Loucy (cell line): Measurements from ENCODE around the gene MYO18B.

Experiments used
- H2AFZ ChIP-seq: fragments of 200-600 bp; sonication (generic); 2 replicates; pipeline ENCODE4 v1.6.0; 2016; ENCODE audit warnings: antibody characterized with exemption, mild to moderate bottlenecking, low read length, moderate library complexity
- H3F3A ChIP-seq: fragments of 200-600 bp; 2 replicates; pipeline ENCODE4 v1.6.0; 2016; ENCODE audit warnings: antibody characterized with exemption, low read depth, mild to moderate bottlenecking
- H3K27me3 ChIP-seq: fragments of 200-600 bp; sonication (generic); 2 replicates; pipeline ENCODE4 v1.6.1; 2014; ENCODE audit warnings: low read length, mild to moderate bottlenecking; ENCODE audit not compliant: insufficient read depth, poor library complexity, severe bottlenecking
- H3K36me3 ChIP-seq: fragments of 200-600 bp; sonication (generic); 2 replicates; pipeline ENCODE4 v1.6.1; 2016; ENCODE audit warnings: low read length; ENCODE audit not compliant: insufficient read depth
- H3K4me1 ChIP-seq: fragments of 200-600 bp; sonication (generic); 2 replicates; pipeline ENCODE4 v1.5.1; 2014; ENCODE audit warnings: low read length, mild to moderate bottlenecking; ENCODE audit not compliant: insufficient read depth, poor library complexity, severe bottlenecking
- H3K4me2 ChIP-seq: fragments of 200-600 bp; sonication (generic); 2 replicates; pipeline ENCODE4 v1.6.0; 2014; ENCODE audit warnings: antibody characterized with exemption, low read length, low read depth, mild to moderate bottlenecking; ENCODE audit not compliant: poor library complexity, severe bottlenecking
- H3K4me3 ChIP-seq: fragments of 200-600 bp; sonication (generic); 2 replicates; pipeline ENCODE4 v1.5.1; 2014; ENCODE audit warnings: low read length, mild to moderate bottlenecking, mixed read lengths; ENCODE audit not compliant: poor library complexity, severe bottlenecking
- H3K79me2 ChIP-seq: fragments of 200-600 bp; sonication (generic); 2 replicates; pipeline ENCODE4 v1.6.1; 2014; ENCODE audit warnings: low read length; ENCODE audit not compliant: insufficient read depth
- H3K9ac ChIP-seq: fragments of 200-600 bp; sonication (generic); 2 replicates; pipeline ENCODE4 v1.6.0; 2014; ENCODE audit warnings: mild to moderate bottlenecking, low read depth, low read length, moderate library complexity; ENCODE audit not compliant: poor library complexity, severe bottlenecking
- H3K9me2 ChIP-seq: fragments of 200-600 bp; sonication (generic); replicated peaks from 2 replicates; pipeline ENCODE4 v1.6.1; 2016; ENCODE audit warnings: low read depth, low read length, mixed read lengths
- H3K9me3 ChIP-seq: fragments of 200-600 bp; sonication (generic); 2 replicates; pipeline ENCODE4 v1.6.1; 2014; ENCODE audit warnings: mild to moderate bottlenecking, antibody characterized with exemption, low read length, low read depth; ENCODE audit not compliant: insufficient read depth
- H4K20me1 ChIP-seq: fragments of 200-600 bp; sonication (generic); 2 replicates; pipeline ENCODE4 v1.6.0; 2014; ENCODE audit warnings: antibody characterized with exemption, low read length, mild to moderate bottlenecking; ENCODE audit not compliant: insufficient read depth, poor library complexity, severe bottlenecking
- EZH2phosphoT487 ChIP-seq: fragments of 200-600 bp; IDR thresholded peaks from 2 replicates; pipeline ENCODE4 v1.6.1; 2018; ENCODE audit warnings: antibody characterized with exemption, mild to moderate bottlenecking, moderate library complexity, borderline replicate concordance
- TF ChIP-seq, protein P1 (sequence below): fragments of 200-600 bp; sonication (generic); conservative IDR thresholded peaks from 2 replicates; pipeline ENCODE4 v1.5.1; 2014; ENCODE audit warnings: mild to moderate bottlenecking, antibody characterized with exemption, low read length

Gene MYO18B

DNA sequence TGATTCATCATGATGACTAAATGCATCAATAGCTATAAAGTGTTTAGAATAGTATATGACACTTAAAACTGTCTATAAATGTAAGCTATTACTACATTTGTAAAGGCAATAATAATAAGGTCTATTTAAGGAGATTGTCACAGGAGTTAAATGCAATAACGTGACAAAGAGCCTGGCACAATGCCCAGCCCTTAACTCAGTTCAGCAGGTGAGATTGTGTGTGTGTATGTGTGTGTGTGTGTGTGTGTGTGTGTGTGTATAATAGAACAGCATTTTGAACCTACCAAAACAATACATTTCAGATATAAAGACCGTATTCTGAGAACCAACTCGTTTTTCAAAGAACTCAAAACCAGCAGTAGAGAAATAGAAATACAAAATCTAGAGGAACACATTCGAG lies 177.5 kb downstream of the MYO18B start:
- H4K20me1 ChIP-seq, result no peaks in the 10 kb centered on the region
- H3K9me3 ChIP-seq, result no peaks in the 10 kb centered on the region
- H3K4me2 ChIP-seq, result no peak overlapping the region
- no peaks in the 10 kb centered on the region for H3K79me2 ChIP-seq
- no peaks in the 10 kb centered on the region for H3K4me1 ChIP-seq
- H3K9ac ChIP-seq, result no peak overlapping the region
- H2AFZ ChIP-seq, result no peak overlapping the region
- H3K4me3 ChIP-seq, result no peak overlapping the region
- no peaks in the 10 kb centered on the region for H3K27me3 ChIP-seq
- H3K9me2 ChIP-seq, result no peaks in the 10 kb centered on the region
- H3F3A ChIP-seq, result no peaks in the 10 kb centered on the region
- TF ChIP-seq, protein P1, sequence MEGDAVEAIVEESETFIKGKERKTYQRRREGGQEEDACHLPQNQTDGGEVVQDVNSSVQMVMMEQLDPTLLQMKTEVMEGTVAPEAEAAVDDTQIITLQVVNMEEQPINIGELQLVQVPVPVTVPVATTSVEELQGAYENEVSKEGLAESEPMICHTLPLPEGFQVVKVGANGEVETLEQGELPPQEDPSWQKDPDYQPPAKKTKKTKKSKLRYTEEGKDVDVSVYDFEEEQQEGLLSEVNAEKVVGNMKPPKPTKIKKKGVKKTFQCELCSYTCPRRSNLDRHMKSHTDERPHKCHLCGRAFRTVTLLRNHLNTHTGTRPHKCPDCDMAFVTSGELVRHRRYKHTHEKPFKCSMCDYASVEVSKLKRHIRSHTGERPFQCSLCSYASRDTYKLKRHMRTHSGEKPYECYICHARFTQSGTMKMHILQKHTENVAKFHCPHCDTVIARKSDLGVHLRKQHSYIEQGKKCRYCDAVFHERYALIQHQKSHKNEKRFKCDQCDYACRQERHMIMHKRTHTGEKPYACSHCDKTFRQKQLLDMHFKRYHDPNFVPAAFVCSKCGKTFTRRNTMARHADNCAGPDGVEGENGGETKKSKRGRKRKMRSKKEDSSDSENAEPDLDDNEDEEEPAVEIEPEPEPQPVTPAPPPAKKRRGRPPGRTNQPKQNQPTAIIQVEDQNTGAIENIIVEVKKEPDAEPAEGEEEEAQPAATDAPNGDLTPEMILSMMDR, result no peak
- H3K36me3 ChIP-seq, result no peaks in the 10 kb centered on the region

DNA sequence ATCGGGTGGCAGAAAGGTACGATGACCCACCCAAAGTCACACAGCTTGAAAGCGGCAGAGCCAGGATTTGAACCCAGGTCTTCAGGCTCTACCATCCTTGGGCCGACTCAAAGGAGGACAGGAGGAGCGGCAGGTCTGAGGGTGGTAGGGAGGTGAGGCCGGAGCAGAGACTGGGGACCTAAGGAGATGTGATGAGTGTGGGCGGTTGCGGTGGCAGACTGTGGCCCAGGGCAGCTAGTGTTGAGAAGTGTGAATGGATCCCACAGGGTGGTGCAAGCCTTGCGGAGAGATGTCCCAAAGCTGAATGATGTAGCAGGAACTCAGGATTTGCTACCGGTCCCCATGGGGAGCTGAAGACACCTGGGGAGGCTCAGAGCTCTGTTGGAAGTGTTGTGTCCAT lies 180.2 kb downstream of the MYO18B start:
- no peak overlapping the region for H3K9ac ChIP-seq

DNA sequence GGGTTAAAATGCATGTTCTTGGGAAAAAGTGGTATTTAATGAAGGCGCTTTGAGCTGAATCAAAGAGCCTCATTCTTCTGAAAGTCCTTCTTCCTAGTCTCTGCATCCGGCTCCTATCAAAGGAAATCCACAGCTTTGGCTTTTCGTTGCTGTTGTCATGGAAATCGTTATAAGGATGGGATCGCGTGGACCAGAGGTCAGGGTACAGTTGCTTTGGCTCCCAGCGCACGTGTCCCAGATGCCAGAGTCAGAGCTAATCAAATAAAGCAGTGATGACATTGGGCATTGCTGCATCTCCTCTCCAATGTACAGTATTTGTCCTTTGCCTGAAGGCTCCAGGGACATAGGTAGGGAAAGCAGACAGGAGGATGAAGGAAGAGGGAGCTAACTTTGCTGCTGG lies 181.9 kb downstream of the MYO18B start:
- no peaks in the 10 kb centered on the region for H3K36me3 ChIP-seq
- H3K4me2 ChIP-seq, result no peak overlapping the region
- no peaks in the 10 kb centered on the region for H4K20me1 ChIP-seq
- TF ChIP-seq EZH2phosphoT487, result no peak
- TF ChIP-seq, protein P1, result no peak
- H3K79me2 ChIP-seq, result no peaks in the 10 kb centered on the region
- no peaks in the 10 kb centered on the region for H3K4me1 ChIP-seq
- H3K4me3 ChIP-seq, result no peak overlapping the region
- no peak overlapping the region for H2AFZ ChIP-seq
- H3K9me2 ChIP-seq, result no peaks in the 10 kb centered on the region
- no peak overlapping the region for H3K9ac ChIP-seq
- no peaks in the 10 kb centered on the region for H3K9me3 ChIP-seq
- no peaks in the 10 kb centered on the region for H3K27me3 ChIP-seq
- no peaks in the 10 kb centered on the region for H3F3A ChIP-seq

More for the DNA sequence above, 180.2 kb downstream of the MYO18B start:
- Histone ChIP-seq H3K4me1 (no peaks in the 10 kb centered on the region), H3K27me3 (no peaks in the 10 kb centered on the region), H3K9me2 (no peaks in the 10 kb centered on the region), H3K4me2 (no peak overlapping the region), H3F3A (no peaks in the 10 kb centered on the region), H2AFZ (no peak overlapping the region), H3K36me3 (no peaks in the 10 kb centered on the region), H3K4me3 (no peak overlapping the region), H3K9me3 (no peaks in the 10 kb centered on the region), H4K20me1 (no peaks in the 10 kb centered on the region), H3K79me2 (no peaks in the 10 kb centered on the region)
- no peak for TF ChIP-seq EZH2phosphoT487
- TF ChIP-seq, protein P1, result no peak
